Uterus (tissue), 2 donors: ENCODE measurements around the gene PAWR.

Experiments used
- POLR2A ChIP-seq, 2 donors: fragments of 450-650 bp; IDR thresholded peaks; one replicate each; pipeline ENCODE4 v1.6.1; 2016; ENCODE audit warnings: antibody characterized with exemption in 2 of 2, mild to moderate bottlenecking in 1 of 2, moderate library complexity in 1 of 2
- TF ChIP-seq, protein P1 (sequence below), 4 experiments: fragments of 200-600 bp in 2 of 4; fragments of 450-650 bp in 2 of 4; sonication (generic) in 2 of 4; IDR thresholded peaks; one replicate each; pipeline ENCODE4 v1.5.1; 2016 to 2019; ENCODE audit warnings: antibody characterized with exemption in 4 of 4, mild to moderate bottlenecking in 2 of 4, moderate library complexity in 1 of 4

DNA sequence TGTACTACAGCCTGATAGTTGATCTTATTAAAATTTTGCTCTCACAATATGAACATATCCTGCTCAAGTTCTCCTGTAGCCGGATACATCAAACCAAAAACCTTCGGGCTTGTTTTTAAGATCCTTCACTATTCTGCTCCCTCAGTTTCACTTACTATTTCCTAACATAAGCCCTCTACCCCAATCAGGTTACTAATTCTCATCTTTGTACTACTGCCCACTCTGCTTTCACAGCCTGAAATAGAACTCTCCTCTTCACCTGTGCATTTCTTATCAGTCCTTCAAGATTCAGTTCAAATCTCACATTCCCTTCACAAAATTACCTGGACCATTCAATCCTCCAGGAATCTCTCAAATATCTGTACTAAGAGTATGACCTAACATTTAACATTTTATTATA is 14.2 kb downstream of the PAWR start:
- TF ChIP-seq, protein P1, sequence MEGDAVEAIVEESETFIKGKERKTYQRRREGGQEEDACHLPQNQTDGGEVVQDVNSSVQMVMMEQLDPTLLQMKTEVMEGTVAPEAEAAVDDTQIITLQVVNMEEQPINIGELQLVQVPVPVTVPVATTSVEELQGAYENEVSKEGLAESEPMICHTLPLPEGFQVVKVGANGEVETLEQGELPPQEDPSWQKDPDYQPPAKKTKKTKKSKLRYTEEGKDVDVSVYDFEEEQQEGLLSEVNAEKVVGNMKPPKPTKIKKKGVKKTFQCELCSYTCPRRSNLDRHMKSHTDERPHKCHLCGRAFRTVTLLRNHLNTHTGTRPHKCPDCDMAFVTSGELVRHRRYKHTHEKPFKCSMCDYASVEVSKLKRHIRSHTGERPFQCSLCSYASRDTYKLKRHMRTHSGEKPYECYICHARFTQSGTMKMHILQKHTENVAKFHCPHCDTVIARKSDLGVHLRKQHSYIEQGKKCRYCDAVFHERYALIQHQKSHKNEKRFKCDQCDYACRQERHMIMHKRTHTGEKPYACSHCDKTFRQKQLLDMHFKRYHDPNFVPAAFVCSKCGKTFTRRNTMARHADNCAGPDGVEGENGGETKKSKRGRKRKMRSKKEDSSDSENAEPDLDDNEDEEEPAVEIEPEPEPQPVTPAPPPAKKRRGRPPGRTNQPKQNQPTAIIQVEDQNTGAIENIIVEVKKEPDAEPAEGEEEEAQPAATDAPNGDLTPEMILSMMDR (IDR thresholded peaks at IDR 0.05), result no peak
- TF ChIP-seq POLR2A (IDR thresholded peaks at IDR 0.05), result no peak
